OCI-LY1 (cell line): ENCODE results near the gene CACNA1D.
A peak's percentile ranks its signal among the peaks of the same experiment; 100 is the strongest.

ENCODE experiments used
- H2AFZ ChIP-seq: fragments of 200-600 bp; sonication (generic), shearing (Covaris generic); 2 replicates; pipeline ENCODE4 v1.6.0; 2014; ENCODE audit warnings: antibody characterized with exemption, mild to moderate bottlenecking, low read length
- H3F3A ChIP-seq: fragments of 200-600 bp; sonication (generic), shearing (Covaris generic); 2 replicates; pipeline ENCODE4 v1.6.0; 2014; ENCODE audit warnings: mild to moderate bottlenecking, antibody characterized with exemption, low read length, moderate library complexity; ENCODE audit not compliant: insufficient read depth
- H3K27ac ChIP-seq: fragments of 200-600 bp; sonication (generic); 2 replicates; pipeline ENCODE4 v1.5.1; 2014; ENCODE audit warnings: low read length, mixed run types, mild to moderate bottlenecking, low read depth; ENCODE audit not compliant: poor library complexity, severe bottlenecking
- H3K27me3 ChIP-seq: fragments of 200-600 bp; sonication (generic); 2 replicates; pipeline ENCODE4 v1.6.0; 2014; ENCODE audit warnings: antibody characterized with exemption, mild to moderate bottlenecking, low read length, moderate library complexity; ENCODE audit not compliant: insufficient read depth
- H3K36me3 ChIP-seq: fragments of 200-600 bp; sonication (generic); 2 replicates; pipeline ENCODE4 v1.6.1; 2014; ENCODE audit warnings: mild to moderate bottlenecking, antibody characterized with exemption, low read length, moderate library complexity, mixed read lengths; ENCODE audit not compliant: insufficient read depth
- H3K4me1 ChIP-seq: fragments of 200-600 bp; sonication (generic); 2 replicates; pipeline ENCODE4 v1.5.1; 2014; ENCODE audit warnings: mild to moderate bottlenecking, low read length, moderate library complexity; ENCODE audit not compliant: insufficient read depth, severe bottlenecking
- H3K4me2 ChIP-seq: fragments of 200-600 bp; sonication (generic), shearing (Covaris generic); 2 replicates; pipeline ENCODE4 v1.6.1; 2014; ENCODE audit warnings: low read length
- H3K4me3 ChIP-seq: fragments of 200-600 bp; sonication (generic); 2 replicates; pipeline ENCODE4 v1.5.1; 2014; ENCODE audit warnings: low read length, low read depth, mild to moderate bottlenecking, mixed read lengths; ENCODE audit not compliant: poor library complexity, severe bottlenecking
- H3K79me2 ChIP-seq: fragments of 200-600 bp; shearing (Covaris generic); 2 replicates; pipeline ENCODE4 v1.6.1; 2016; ENCODE audit warnings: mixed run types, low read length, mixed read lengths; ENCODE audit not compliant: insufficient read depth
- H3K9ac ChIP-seq: fragments of 200-600 bp; sonication (generic), shearing (Covaris generic); 2 replicates; pipeline ENCODE4 v1.6.1; 2014; ENCODE audit warnings: mild to moderate bottlenecking, low read length, mixed read lengths
- H3K9me2 ChIP-seq: fragments of 200-600 bp; sonication (generic), shearing (Covaris generic); 2 replicates; pipeline ENCODE4 v1.6.1; 2014; ENCODE audit warnings: low read depth, mild to moderate bottlenecking, low read length, mixed read lengths
- H3K9me3 ChIP-seq: fragments of 200-600 bp; shearing (Covaris generic); 2 replicates; pipeline ENCODE4 v1.6.1; 2014; ENCODE audit warnings: low read length, mixed read lengths
- H4K20me1 ChIP-seq: fragments of 200-600 bp; sonication (generic), shearing (Covaris generic); 2 replicates; pipeline ENCODE4 v1.6.0; 2016; ENCODE audit warnings: mild to moderate bottlenecking, low read length; ENCODE audit not compliant: insufficient read depth
- CTCF ChIP-seq: fragments of 200-600 bp; sonication (generic), shearing (Covaris generic); IDR thresholded peaks from 2 replicates; pipeline ENCODE4 v1.5.1; 2017; ENCODE audit warnings: mild to moderate bottlenecking, antibody characterized with exemption, low read length, moderate library complexity, mixed read lengths
- EZH2 ChIP-seq: fragments of 200-600 bp; sonication (generic), shearing (Covaris generic); IDR thresholded peaks from 2 replicates; pipeline ENCODE4 v1.8.0; 2017; ENCODE audit warnings: borderline replicate concordance, mixed run types, mild to moderate bottlenecking, antibody characterized with exemption, low read length, moderate library complexity, mixed read lengths

Gene CACNA1D

GRCh38 chr3:53858096-53858741 is 363.8 kb downstream of the CACNA1D start:
- H2AFZ ChIP-seq: no peak overlapping the region
- no peak overlapping the region for H3K27ac ChIP-seq
- TF ChIP-seq EZH2: no peak
- 0 out of 2 replicates have a peak, but pooled peaks have one; percentile 8 for TF ChIP-seq CTCF
- H3K4me1 ChIP-seq: peaks cover 1% of the 10 kb centered on the region
- H3K27me3 ChIP-seq: no peaks in the 10 kb centered on the region
- H3K9me2 ChIP-seq: no peaks in the 10 kb centered on the region
- H3K4me3 ChIP-seq: no peak overlapping the region
- peaks cover 39% of the 10 kb centered on the region for H3K36me3 ChIP-seq
- no peaks in the 10 kb centered on the region for H3K9me3 ChIP-seq
- no peaks in the 10 kb centered on the region for H3F3A ChIP-seq
- no peak overlapping the region for H3K4me2 ChIP-seq
- no peak overlapping the region for H3K9ac ChIP-seq
- no peaks in the 10 kb centered on the region for H3K79me2 ChIP-seq
- no peaks in the 10 kb centered on the region for H4K20me1 ChIP-seq

- Histone ChIP-seq H3K4me1 (peaks cover 5% of the 10 kb centered on the region), H2AFZ (no peak overlapping the region), H3K9me2 (no peaks in the 10 kb centered on the region), H3K9ac (no peak overlapping the region), H3K27ac (no peak overlapping the region), H3K4me2 (no peak overlapping the region), H3K4me3 (no peak overlapping the region), H3K9me3 (no peaks in the 10 kb centered on the region), H4K20me1 (no peaks in the 10 kb centered on the region), H3F3A (no peaks in the 10 kb centered on the region), H3K79me2 (no peaks in the 10 kb centered on the region), H3K36me3 (peaks cover 44% of the 10 kb centered on the region), H3K27me3 (no peaks in the 10 kb centered on the region)
- no peak for TF ChIP-seq EZH2
- no peak for TF ChIP-seq CTCF
Observed at GRCh38 chr3:53859178-53859577, 364.8 kb downstream of the CACNA1D start.

GRCh38 chr3:53860196-53860595 is 365.8 kb downstream of the CACNA1D start:
- H3K4me3 ChIP-seq: no peak overlapping the region
- peaks cover 5% of the 10 kb centered on the region for H3K4me1 ChIP-seq
- no peak overlapping the region for H3K4me2 ChIP-seq
- H3K36me3 ChIP-seq: peaks cover 53% of the 10 kb centered on the region
- no peak overlapping the region for H2AFZ ChIP-seq
- no peak overlapping the region for H3K27ac ChIP-seq
- no peaks in the 10 kb centered on the region for H3K9me2 ChIP-seq
- H3K27me3 ChIP-seq: no peaks in the 10 kb centered on the region
- TF ChIP-seq EZH2: no peak
- TF ChIP-seq CTCF: no peak
- H3K9me3 ChIP-seq: no peaks in the 10 kb centered on the region
- no peaks in the 10 kb centered on the region for H3K79me2 ChIP-seq
- H4K20me1 ChIP-seq: no peaks in the 10 kb centered on the region
- no peak overlapping the region for H3K9ac ChIP-seq
- no peaks in the 10 kb centered on the region for H3F3A ChIP-seq
